GM19397 (cell line): Measurements from ENCODE around the gene NCAN.

Source experiments
- ATAC-seq: cut with Tn5 transposase; IDR thresholded peaks from one replicate; pipeline ENCODE4 v1.9.1; 2021; ENCODE audit warnings: mild to moderate bottlenecking, moderate library complexity; ENCODE audit not compliant: unreplicated experiment

Gene NCAN

DNA sequence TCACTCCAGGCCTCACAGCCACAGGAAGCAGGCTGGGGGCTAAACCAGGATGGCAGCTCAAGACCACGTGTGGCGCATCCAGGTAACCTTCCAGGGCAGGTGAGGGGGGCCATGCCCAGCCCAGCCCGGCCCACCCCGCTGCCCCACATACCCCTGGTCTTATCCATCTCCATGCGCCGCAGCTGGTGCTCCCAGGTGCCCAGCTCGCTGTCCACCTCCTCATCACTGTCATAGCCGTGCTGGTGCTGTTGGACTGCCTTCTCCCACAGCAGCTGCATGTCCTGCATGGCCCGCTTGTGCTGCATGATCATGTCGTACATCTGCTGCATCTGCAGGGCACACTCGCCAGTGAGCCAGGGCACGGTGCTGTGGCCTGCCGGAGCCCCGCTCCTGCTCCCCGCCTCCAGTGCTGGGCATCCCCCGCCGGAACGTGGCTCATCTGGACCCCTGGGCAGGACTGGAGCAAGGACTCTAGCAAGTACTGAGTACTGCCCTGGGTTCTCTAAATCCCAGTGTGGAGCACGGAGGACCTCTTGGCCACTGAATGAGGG is 67.4 kb downstream of the NCAN start:
- ATAC-seq: no peak

DNA sequence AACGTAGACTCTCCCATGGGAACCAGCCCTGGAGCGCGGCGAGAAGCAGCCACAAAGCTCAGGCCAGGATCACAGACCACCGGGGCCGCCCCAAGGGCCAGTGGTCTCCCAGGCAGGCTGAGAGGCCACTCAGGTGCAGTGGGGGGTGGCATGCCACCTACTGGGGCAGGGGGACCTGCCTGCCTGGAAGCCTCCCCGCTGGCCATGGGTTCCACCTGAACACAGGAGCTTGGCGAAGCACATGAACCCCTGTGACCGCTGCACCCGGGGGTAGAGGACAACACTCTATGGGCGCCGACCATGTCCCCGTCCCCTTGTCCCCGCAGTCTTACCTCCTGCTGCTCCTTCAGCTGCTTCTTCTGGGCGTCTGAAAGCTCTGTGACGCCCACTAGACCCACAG is 68.1 kb downstream of the NCAN start:
- ATAC-seq: no peak

DNA sequence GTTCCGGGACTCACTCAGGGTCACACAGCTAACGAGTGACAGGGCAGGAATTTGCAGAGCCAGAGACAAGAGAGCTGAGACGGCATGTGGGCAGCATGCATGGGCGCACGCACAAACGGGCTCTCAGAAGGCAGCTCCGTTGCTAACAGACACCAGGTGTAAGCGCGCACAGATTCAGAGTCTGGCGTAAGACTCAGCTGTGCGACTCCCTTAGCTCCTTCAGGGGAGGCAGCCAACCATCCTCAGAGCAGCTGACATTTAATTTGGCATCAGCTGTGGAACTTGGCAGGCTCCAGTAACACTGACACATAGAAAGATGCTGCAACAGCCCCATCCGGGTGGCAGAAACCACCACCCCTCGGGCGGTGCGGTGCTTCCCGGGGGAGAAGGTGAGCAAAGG is 68.8 kb downstream of the NCAN start:
- ATAC-seq: no peak

DNA sequence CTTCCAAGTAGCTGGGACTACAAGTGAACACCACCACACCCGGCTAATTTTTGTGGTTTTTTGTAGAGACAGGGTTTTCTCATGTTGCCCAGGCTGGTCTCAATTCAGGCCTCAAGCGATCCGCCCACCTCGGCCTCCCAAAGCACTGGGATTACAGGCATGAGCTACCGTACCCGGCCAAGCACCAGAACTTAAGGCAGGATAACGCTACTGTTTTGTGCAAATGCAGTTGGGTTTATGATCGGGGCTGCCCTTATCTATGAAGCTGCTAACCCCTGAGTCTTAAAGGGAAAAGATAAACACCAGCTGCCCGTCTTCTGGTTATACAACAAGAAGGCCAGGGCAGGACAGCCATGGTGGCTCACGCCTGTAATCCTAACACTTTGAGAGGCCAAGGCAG is 73.9 kb downstream of the NCAN start:
- no peak for ATAC-seq

DNA sequence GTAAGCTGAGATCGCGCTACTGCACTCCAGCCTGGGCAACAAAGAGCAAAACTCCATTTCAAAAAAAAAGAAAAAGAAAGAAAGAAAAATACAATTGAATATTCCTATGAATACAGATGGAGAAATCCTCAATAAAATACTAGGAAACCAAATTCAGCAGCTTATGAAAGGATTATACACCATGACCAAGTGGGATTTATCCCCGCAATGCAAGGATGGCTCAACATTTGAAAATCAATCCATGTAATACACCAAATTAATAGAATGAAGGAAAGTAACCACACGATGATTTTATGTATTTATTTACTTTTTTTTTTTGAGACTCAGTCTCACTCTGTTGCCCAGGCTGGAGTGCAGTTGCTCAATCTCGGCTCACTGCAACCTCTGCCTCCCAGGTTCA is 80.8 kb downstream of the NCAN start:
- ATAC-seq: no peak

DNA sequence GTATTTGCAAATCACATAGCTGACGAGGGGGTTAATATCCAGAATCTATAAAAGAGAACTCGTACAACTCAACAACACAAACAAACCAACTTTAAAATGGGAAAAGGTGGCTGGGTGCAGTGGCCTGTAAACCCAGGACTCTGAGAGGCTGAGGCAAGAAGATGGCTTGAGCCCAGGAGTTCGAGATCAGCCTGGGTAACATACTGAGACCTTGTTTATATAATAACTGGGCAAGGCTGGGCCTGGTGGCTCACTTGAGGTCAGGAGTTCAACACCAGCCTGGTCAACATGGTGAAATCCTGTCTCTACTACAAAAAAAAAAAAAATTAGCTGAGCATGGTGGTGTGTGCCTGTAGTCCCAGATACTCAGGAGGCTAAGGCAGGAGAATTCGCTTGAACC is 83.2 kb downstream of the NCAN start:
- no peak for ATAC-seq

DNA sequence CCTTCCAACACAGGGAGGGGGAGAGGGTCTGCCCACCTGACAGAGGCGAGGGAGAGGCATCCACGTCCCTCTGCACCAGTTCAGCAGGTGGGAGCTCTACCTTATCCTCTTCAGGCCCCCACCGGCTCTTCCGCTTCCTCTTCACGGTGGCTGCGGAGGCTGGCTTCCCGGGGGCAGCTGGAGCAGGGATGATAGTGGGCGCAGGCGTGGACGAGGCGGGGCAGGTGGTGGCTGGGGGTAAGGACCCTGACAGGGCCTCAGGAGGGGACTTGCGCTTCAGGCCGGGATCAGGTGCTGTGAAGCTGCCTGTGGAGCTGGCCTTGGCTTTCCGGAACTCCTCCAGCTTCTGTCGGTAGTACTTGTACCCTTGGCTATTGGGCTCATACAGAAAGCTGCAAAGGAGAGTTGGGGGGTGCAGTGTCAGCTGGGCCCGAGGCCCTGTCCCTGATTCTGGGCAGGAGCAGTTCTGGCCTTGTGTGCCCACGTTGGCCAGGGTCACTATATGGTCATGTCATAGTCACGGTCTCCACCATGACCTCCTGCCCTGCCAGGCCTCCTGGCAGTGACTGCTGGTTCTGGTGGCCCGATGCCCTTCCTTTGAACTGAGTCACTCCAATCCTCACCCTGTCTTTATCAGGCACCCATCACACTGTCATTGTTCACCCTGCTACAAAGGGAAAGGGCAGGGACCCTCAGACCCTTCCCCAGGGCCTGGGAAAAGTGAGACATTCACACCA is 85.4 kb downstream of the NCAN start:
- no peak for ATAC-seq

DNA sequence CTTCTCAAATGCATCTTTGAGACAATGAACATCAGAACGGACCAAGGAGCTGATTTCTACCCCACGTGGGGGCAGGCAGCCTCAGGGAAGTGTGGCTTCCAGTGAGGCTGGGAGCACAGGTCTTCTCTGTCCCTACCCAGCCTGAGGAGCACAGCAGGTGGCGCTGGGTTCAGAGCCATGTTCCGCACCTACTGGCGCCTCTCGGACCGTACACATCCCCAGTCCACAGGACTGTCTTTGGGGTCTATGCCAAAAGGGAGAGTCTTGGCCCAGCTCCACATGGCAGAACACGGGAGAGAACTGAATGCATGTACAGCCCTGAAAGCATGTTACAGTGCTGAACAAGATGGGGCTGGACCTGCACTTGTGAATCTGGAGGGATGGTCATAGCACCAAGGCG is 86.0 kb downstream of the NCAN start:
- ATAC-seq: no peak

DNA sequence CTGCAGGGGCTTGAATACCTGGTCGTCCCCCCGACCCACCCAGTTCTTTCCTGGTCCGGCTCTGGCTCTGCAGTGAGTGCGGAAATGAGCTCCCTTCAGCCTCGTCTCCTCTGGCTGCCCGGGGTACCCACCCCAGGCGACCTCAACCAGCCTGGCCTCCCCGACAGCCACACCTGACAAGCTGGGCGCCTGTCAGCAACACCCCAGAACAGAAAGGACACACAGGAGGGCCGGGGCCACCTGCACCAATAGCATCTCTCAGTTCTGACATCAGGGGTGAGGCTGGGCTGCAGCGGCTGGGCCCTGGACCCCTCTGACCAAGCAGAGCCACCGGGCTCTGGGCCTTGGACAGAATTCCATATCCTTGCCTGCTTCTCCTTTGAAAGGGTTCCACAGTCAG is 88.9 kb downstream of the NCAN start:
- ATAC-seq: no peak
